Activated CD8-positive, alpha-beta memory T cell treated with anti-CD3 and anti-CD28 coated beads, Interleukin-2, amount 50 U/mL, for 1 hour (primary cell): ENCODE data around the gene CALN1.
"Not testable (repeated sequence)": the region's sequence is repeated elsewhere in the genome, so short reads cannot be mapped to it uniquely, and the experiment has no call there.

ENCODE experiments used
- DNase-seq: peaks from one replicate; pipeline ENCODE4 v3.0.0-alpha.2; 2020; ENCODE audit errors: extremely low read depth

CALN1 gene

DNA sequence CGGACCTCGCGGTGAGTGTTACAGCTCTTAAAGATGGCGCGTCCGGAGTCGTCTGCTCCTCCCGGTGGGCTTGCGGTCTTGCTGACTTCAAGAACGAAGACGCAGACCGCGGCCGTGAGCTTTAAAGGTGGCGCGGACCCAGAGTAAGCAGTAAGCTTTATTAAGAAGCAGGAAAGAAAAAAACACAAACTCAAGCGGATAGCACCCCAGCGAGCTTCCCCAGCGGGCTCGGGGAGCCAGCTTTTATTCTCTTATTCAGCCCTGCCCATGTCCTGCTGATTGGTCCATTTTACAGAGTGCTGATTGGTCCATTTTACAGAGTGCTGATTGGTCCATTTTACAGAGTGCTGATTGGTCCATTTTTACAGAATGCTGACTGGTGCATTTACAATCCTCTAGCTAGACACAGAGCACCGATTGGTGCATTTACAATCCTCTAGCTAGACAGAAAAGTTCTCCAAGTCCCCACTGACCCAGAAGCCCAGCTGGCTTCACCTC, at the start of gene CALN1:
Gene CALN1 (minus strand): TSS at position 218 of the 498 bp plus-strand sequence.
- not testable (repeated sequence) for DNase-seq

DNA sequence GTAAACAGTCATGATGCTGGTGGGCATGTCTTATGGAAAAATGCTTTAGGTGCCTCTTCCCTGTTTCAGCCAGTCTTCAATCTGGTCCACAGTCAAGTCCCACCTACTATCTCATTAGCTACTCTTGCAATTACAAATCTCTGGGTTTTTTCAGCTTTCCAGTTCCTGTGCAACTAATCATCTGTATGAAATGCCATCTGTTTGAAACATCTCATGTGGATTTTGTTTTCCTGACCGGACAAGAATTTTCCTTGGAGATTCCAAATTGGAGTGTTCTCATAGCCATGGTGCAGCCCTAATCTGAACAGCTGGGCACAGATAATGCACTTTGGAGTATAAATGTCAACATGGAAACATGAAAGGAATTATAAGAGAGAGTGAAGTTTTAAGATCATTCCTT, 41.3 kb upstream of the CALN1 start:
- no peak for DNase-seq

DNA sequence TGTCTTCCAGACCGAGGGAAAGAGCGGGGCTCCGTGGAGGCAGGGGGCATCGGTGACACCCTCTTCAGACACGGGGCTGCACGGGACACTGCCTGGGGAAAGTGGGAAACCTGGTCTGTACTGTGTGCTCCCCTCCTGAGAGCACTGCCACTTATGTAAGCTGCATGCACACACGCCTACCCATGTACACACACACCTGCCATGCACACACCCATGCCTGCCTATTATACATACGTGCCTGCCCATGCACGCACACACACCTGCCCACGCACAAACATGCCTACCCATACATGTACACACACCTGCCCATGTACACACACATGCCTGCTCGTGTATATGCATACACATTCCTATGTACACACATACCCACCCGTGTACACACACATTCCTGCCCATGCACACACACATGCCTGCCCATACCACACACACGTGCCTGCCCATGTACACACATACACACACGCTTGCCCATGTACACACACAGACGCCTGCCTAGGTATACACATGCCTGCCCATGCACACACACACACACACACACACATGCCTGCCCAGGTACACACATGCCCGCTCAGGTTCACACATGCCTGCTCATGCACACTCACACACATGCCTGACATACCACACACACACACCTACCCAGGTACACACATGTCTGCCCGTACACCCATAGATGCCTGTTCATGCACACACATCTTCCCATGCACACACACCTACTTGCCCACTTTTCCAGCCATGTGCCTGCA, 35.5 kb upstream of the CALN1 start:
- no peak for DNase-seq

DNA sequence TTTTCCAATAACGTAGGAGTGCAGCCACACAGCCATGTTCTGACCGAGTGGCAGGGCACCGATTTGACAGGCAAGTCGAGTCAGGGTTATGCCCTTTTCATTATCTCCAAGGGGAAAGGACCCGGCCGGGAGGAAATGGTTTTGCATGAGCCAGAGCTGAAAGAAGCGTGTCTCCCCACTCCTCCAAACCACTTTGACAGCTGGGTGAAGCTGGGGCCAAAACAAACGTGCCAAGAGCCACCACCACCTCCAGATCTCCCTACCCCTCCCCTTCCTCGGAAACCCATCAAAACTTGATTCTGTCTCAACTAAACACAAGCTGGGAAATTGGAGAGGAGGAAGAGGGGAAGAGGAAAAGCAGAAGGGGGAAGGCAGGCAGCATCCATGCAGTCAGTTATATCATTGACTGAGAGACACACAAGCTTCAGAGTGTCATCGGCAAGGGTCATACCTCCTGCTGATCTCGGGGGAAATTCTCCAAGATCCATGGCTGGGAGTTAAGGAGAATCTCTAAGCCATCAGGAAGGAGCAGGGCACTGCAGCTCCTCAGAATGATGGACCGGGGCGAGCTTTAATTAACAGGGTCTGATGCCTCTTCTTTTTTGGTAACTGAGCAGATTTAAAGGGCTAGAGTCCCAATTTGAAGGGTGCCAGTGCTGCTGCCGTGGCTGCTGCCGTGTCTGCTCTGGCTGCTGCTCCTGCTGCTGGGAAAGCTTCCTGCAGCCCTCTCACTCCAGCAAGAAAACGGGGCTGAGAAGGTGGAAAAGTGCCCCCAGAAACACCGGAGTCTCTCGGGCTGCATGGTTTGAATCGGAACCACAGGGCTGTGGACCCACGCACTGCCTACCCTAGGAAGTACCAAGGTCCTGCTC, 34.7 kb upstream of the CALN1 start:
- no peak for DNase-seq

DNA sequence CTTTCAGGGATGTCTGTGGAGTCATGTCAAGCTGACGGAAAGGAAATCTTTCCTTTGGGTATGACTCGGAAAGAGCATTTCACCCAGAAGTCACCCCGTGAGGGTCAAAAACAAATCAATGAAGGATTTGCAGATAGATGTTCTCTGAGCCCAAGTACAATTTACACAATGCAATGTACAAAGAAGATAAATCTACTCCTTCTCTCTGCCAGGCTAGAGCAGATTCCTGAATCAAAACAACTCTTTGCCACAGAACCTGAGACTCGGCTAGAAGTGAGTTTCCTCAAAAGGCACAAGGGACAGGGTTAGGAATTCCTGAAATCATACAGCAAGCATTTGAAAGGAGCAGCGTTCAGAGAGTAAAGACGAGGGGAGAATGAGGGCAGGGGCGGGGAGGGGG, 34.0 kb upstream of the CALN1 start:
- DNase-seq, result no peak

DNA sequence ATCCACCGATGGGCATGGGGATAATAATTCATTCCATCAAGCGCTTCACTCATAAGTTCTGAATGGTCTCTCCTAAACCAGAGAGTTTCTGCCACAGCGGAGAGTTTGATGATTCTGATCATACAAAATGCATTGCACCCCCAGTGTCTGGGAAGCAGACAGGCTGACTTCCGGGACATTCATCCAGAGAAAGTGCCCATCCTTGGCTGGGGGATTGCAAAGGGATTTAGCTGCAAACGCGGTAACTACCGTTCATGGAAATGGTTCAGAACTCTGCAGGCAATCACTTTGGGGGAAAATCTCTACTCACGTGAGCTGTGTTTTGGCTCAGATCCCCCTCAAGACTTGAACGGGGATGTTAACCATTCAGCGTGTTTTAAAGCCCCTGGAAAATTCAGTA, 33.4 kb upstream of the CALN1 start:
- no peak for DNase-seq

DNA sequence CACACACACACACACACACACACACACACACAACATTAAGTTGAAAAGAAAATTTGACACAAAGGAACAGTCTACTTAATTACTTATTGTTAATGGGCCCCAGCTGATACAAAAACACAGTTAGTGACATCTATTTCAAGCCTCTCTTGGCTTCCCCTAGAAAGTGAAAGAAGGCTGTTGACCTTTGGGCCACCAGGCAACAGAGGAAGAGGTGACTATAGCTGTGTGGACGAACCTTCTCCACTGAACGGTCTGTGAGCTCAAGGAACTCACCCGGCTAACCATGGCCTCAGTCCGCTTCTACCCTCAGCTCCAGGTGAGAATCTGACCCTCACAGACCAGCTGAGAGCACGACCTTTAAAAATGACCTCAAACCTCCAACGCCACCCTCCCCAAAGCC, 32.9 kb upstream of the CALN1 start:
- no peak for DNase-seq

DNA sequence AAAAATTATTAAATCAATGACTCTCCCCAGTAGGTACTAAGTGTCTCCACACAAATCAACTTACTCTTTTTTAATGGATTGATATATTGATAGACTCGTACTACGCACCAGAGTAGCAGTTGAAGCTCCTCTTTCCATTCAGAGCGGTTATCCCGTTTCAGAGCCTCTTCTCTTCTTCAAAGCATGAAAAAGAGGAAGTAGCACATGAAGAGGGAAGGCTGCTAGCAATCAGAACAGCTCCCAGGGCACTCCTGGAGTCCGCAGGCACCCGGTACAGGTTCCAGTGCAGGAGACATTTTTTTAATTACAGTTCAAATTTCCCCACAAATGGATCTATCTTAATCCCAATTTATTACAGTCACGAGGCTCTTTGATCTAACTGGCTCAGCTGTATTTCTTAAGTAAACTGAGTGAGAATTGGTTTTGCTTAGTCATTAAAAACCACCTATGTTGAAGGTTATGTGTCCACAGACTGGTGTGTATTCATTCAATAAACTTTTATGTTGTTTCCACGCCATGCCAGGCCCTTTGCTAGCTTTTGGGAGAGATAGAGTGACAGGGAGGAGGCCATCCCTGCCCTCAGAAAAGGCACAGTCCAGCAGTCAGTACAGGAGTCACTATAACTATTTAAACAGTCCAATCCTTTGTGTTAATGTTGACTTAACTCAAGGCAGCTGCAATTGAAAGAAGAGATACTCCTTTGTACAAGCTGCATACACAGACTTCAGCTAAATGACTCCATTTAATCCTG, 32.1 kb upstream of the CALN1 start:
- DNase-seq, result no peak

DNA sequence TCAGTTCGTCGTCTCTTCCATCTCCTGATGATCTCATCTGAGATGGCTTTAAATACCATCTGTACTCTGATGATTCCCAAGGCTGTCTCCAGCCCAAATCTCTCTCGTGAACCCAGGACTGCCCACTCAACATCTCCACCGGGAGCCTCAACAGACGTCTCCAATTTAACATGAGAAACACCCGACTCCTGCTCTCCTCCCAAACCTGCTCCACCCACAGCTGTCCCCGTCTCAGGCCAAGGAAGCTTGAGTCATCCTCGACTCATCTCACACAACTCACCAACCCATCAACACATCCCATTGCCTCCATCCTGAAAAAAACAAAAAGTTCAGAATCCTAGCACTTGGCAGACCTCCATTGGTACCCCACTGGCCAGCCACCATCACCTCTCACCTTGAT, 29.7 kb upstream of the CALN1 start:
- DNase-seq, result no peak

DNA sequence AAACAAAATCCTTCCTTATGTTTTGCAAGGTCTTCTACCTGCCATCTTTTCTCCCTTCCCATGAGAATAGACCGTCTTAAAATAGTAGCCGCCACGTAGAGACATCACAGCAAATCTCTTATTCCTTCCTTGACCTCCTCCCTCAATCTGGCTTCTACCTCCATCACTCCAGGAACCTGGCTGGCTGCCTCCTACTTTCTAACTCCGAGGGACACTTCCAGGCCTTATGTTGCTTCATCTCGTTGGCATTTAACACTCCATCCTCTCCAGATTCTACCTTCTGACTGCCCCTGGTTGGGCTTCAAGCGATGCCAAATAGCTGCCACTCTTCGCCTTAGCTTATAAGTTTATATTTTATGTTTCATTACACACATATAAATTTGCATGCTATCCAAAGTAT, 26.4 kb upstream of the CALN1 start:
- DNase-seq, result no peak

DNA sequence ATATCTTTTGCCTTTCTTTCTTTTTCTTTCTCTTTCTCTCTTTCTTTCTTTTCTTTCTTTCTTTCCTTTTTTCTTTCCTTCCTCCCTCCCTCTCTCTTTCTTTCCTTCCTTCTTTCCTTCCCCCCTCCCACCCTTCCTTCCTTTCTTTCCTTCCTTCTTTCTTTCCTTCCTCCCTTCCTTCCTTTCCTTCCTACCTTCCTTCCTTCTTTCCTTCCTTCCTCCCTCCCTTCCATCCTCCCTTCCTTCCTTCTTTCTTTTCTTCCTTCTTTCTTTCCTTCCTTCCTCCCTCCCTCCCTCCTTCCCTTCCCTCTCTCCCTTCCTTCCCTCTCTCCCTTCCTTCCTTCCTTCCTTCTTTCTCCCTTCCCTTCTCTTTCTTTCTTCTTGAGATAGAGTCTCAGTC, 25.5 kb upstream of the CALN1 start:
- DNase-seq, result no peak

DNA sequence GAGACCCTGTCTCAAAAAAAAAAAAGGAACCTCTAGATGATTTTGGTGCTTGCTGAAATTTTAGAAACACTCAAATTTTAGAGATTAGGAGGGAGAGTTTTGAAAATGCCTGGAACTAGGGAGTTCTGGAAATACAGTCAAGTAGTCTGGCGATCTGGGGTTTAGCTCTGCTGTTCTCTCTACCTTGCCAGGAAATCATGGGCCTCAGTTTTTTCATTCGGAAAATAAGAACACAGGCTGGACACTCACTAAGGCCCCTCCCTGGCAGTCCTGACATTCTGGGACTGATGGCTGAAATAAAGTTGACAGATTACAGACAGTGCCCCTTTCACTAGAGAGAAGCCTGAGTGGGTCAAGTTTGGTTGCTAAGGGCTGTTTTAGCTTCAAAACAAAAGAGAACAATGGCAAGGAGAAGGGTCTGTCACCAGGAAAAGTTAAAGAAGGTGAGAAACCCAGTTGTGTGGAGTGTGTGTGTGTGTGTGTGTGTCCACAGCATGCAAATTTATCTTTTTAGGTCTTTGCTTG, 25.0 kb upstream of the CALN1 start:
- DNase-seq, result no peak

DNA sequence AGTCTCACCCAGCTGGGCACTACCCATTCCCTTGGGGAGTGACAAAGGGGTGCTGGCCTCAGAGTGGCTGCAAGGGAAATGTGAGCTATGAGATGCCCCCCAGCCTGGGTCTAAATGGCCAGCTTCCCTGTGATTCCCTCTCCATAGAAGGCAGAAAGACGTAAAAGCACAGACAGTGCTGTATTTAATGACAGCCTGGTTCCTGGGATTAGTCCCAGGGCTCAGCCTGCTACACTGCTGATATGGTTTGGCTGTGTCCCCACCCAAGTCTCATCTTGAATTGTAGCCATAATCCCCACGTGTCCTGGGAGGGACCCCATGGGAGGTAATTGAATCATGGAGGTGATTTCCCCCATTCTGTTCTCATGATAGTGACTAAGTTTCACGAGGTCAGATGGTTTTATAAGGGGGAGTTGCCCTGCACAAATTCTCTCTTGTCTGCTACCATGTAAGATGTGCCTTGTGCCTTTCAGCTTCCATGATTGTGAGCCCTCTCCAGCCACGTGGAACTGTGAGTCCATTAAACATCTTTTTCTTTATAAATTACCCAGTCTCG, 23.9 kb upstream of the CALN1 start:
- no peak for DNase-seq

DNA sequence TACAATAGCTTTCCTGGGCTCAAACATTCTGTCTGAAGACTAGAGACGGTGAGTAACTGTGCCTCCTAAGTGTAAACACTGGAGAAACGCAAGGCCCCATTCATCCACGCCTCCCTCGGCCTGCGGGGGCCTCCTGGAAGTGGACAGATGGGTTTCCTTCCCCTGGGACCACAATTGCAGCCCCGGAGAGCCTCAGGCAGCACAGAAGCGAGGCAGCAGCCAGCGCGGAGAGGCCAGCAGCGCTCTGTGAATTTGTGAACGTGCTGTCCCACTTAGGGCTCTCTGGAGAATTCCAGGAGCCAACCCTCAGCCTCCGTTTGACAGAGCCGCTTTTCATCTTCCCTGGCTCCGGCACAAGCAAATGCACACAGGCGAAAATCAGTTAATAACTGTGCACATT, 23.2 kb upstream of the CALN1 start:
- DNase-seq, result no peak

DNA sequence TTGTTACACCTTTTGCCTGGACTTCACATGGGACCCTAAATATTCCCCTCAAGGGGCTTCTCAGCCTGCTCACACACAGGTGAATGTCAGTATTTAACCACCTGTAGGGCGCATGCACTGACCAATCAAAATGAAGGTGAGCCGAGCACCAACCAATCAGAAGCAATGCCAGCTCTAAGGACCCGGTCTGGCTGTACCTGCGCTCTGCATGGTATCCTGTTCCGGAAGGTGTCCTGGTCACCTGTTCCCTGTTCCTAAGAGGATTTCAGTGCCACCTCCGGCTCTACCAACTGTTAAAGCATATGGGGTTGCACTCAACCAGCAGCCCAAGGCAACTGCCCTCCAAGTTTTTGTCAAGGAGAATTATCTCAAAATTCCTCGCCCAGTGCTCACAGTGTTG, 18.4 kb upstream of the CALN1 start:
- no peak for DNase-seq

DNA sequence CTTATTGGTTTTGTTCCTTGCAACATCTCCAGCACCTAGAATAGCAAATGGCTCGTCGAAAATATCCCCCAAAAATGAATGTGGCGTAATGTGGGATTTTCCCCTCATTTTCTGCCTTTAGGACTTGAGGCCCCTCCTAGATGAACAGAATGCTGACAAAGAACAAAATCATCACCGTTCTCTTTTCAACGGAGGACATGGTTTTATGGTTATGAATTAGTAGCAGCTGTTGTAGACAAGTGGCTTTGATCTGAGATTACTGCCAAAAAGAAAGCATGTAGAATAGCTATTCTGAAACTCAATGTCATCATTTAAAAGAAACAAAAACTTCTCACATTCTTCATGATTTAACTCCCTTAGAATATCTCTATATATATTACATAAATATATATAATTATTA, 17.2 kb upstream of the CALN1 start:
- no peak for DNase-seq

DNA sequence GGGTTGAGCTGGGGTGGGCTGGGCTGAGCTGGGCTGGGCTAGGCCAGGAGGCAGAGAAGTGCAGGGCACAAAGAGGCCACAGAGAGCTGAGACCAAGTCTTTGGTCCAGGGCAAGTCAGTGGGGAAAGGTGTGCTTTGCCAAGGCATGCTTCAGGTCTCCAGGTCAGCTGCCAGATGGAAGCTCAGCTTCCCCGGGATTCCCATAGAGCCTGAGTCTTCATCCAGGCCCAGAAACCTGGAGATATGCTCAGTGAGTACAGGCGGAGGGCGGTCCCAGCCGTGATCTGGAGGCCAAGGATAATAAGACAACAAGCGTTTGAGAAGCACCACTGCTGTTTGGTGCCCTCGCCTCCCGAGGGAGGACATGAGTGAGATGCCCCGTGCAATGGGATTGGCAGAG, 4.7 kb upstream of the CALN1 start:
- DNase-seq, result no peak

DNA sequence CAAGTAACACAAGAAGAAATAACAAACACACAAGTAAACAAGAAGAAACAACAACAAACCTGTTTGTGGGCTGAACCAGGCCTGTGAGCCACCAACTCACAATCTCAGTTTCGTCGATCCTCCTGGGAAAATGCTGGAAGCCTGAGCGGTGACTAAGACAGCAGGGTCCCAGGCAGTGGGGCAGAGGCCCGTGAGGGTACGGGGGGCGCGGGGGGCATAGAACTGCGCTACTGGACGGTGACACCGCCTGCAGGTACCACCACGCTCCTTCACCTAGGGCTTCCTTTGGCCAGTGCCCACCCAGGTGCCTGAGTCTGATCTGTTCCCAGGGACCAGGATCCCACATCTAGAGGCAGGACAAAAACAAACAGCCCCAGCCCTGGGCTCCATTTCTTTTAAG, 3.4 kb upstream of the CALN1 start:
- no peak for DNase-seq

DNA sequence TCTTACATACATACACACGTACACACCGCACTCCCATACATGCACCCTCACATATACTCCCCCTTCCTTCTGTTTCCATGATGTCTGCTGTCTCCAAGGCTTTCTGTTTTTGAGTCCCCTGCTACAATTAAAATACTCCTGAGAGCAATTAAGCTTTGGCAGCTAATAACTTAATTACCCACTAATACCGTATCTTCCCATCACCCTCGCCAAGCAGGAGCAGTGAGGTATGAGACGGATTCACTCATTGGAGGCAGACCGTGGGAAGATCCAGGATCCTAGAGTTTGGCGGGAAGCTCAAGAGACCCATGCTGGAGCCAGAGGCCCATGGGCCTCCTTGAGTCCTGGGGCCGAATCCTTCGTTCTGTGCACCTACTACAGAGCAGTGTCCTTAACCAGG, 1.7 kb upstream of the CALN1 start:
- DNase-seq, result no peak

DNA sequence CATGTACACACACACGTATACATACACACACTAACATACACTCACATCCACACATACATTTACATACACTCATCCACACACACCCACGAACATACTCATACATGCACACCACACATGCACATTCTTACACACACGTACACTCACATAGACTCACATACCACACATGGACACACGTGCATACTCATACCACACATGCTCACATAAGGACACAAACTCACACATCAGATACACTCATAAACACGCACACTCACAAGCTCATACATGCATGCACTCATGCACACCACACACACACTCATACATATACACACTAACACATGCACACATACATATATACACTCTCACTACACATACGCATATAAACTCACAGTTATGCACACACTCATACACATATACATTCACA, 1.2 kb upstream of the CALN1 start:
- no peak for DNase-seq

DNA sequence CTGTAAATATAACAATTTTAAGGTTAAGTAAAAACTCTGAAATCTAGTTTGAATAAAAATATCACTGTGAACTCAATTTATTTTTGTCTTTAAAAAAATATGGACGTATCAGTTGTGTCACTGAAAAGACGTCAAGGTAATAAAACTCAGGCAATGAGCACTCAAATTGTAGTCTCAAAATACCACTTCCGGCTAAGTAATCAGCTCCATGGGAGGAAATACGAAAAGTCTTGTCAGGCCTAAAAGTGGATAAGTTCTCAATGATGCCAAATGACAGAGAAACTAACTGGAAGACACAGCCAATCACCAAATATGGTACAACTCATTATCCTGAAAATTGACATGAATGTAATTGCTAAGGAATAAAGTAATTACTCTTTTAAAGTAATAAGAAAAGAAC, 719 bp downstream of the CALN1 start:
- no peak for DNase-seq

DNA sequence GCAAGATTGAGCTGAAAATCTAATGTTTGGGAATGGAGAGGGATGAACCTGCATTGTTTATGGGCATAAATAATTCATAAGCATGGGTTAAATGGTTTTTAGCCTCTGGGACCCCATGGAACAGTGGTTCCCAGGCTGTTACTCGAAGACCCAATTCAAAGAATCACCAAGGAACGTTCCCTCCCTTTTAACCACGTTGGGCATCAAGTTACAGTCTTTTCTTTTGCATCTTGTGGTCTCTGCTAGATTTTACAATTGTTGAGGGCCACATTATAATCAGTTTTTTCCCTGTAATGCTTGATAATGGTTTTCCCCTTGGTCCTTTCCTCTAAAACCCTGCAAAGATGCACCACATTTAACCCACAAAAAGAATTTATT, 2.5 kb downstream of the CALN1 start:
- no peak for DNase-seq
